Measurements from ENCODE around the gene PIK3CD. TPM values are rescaled to one million over a fixed set of nuclear protein-coding genes. Genes with fewer than 3 reads are reported as not detected.

The PIK3CD gene
- total and polyA plus RNA-seq, 11 donors: 1.9 to 18.8 (median 4.0) TPM

GRCh38 chr1:9688599-9688998 is 37.1 kb downstream of the PIK3CD start:
- DNase-seq (no peak), ATAC-seq (no peak)
- H3K9me3 ChIP-seq: no peaks in the 10 kb centered on the region
- WGBS, 4 donors: 50 to 55% (median 53%) methylated on average over 14 of the region's 14 CpGs
- H3K27me3 ChIP-seq: no peaks in the 10 kb centered on the region
- H3K36me3 ChIP-seq: peaks cover 0 to 12% (median 0%) of the 10 kb centered on the region in 9 donors
- intact Hi-C loops (cut with DNase I): loop anchor here in 1 of 10 donors (5.0 kb wide), 1 partner anchor 61 kb away; no protein-coding TSS in a partner anchor
- H3K4me3 ChIP-seq: peak overlapping the region; percentile 37 to 92 (median 72)
- peak overlapping the region in 1 of 12 donors; percentile 37 for H3K27ac ChIP-seq
- H3K4me1 ChIP-seq: peaks cover 0 to 62% (median 26%) of the 10 kb centered on the region in 12 donors
- TF ChIP-seq POLR2A (IDR thresholded peaks at IDR 0.05): no peak

- WGBS, 4 donors: 0 to 2% (median 1%) methylated on average over 27 to 72 of the region's 72 CpGs
- intact Hi-C loops (cut with DNase I): loop anchor here in 1 of 10 donors (5.0 kb wide), 1 partner anchor 62 kb away; no protein-coding TSS in a partner anchor
- H3K9me3 ChIP-seq: no peaks in the 10 kb centered on the region
- peak overlapping the region; percentile 55 to 92 (median 72) for H3K4me3 ChIP-seq
- no peak for TF ChIP-seq POLR2A (IDR thresholded peaks at IDR 0.05)
- TF ChIP-seq CTCF (IDR thresholded peaks at IDR 0.05): no peak
- peak; percentile 83 to 92 (median 86) for DNase-seq
- H3K4me1 ChIP-seq: peaks cover 0 to 62% (median 26%) of the 10 kb centered on the region in 12 donors
- ATAC-seq: peak; percentile 70 to 94 (median 88)
- H3K27ac ChIP-seq: peak overlapping the region in 7 of 12 donors; percentile 22 to 68 (median 50)
- peaks cover 0 to 18% (median 0%) of the 10 kb centered on the region in 9 donors for H3K36me3 ChIP-seq
- H3K27me3 ChIP-seq: no peaks in the 10 kb centered on the region
These were observed 37.6 kb downstream of the PIK3CD start for GRCh38 chr1:9689011-9689706.

- peak overlapping the region in 6 of 12 donors; percentile 22 to 68 (median 51) for H3K27ac ChIP-seq
These were observed 38.4 kb downstream of the PIK3CD start for GRCh38 chr1:9689971-9690381.

GRCh38 chr1:9690440-9691107 is 39.0 kb downstream of the PIK3CD start:
- Histone ChIP-seq H3K4me1 (peaks cover 0 to 54% (median 26%) of the 10 kb centered on the region in 12 donors), H3K27ac (peak overlapping the region in 1 of 12 donors; percentile 68), H3K4me3 (peak overlapping the region in 10 of 12 donors; percentile 56 to 92 (median 76)), H3K9me3 (no peaks in the 10 kb centered on the region), H3K36me3 (peaks cover 0 to 24% (median 0%) of the 10 kb centered on the region in 9 donors), H3K27me3 (no peaks in the 10 kb centered on the region)
- DNase-seq: no peak
- intact Hi-C loops (cut with DNase I): no loop called here
- no peak for ATAC-seq
- 75 to 79% (median 76%) methylated on average over 14 of the region's 14 CpGs for WGBS, 4 donors
- TF ChIP-seq CTCF (IDR thresholded peaks at IDR 0.05) (no peak), POLR2A (IDR thresholded peaks at IDR 0.05) (no peak)

More at GRCh38 chr1:9689971-9690381, 38.4 kb downstream of the PIK3CD start:
- peak; percentile 15 to 69 (median 35) for DNase-seq
- no peaks in the 10 kb centered on the region for H3K27me3 ChIP-seq
- H3K9me3 ChIP-seq: no peaks in the 10 kb centered on the region
- whole genome bisulfite sequencing, 4 donors: 11 to 22% (median 17%) methylated on average over 17 to 23 of the region's 23 CpGs
- TF ChIP-seq POLR2A (IDR thresholded peaks at IDR 0.05) (peak in 1 of 2 donors; percentile 12), CTCF (IDR thresholded peaks at IDR 0.05) (peak in 2 of 12 donors; percentile 5 to 15)
- peak overlapping the region; percentile 55 to 92 (median 72) for H3K4me3 ChIP-seq
- H3K4me1 ChIP-seq: peaks cover 0 to 60% (median 26%) of the 10 kb centered on the region in 12 donors
- intact Hi-C loops (cut with DNase I): loop anchor here in 1 of 10 donors (5.0 kb wide), 1 partner anchor 63 kb away; no protein-coding TSS in a partner anchor
- H3K36me3 ChIP-seq: peaks cover 0 to 24% (median 0%) of the 10 kb centered on the region in 9 donors
- peak in 2 of 4 donors; percentile 11 to 28 for ATAC-seq
